ENCODE results near the gene PTPRK.

The PTPRK gene

GRCh38 chr6:128057541-128057940 is 462.9 kb downstream of the PTPRK start:
- H3K9me3 ChIP-seq (replicated peaks; ENCODE audit: low read length): no peaks in the 10 kb centered on the region
- H3K36me3 ChIP-seq (ENCODE audit: insufficient read depth, low read length): peaks cover 5% of the 10 kb centered on the region
- H3K4me3 ChIP-seq (ENCODE audit: low read length): no peak overlapping the region
- H3K4me1 ChIP-seq (ENCODE audit: control insufficient read depth, insufficient read depth, low read length): peaks cover 13% of the 10 kb centered on the region
- no peak overlapping the region for H3K4me2 ChIP-seq (ENCODE audit: low read length)
- H3K9ac ChIP-seq (ENCODE audit: low read depth, low read length): no peak overlapping the region
- H3K27me3 ChIP-seq (ENCODE audit: control insufficient read depth, insufficient read depth, low read length): no peaks in the 10 kb centered on the region

GRCh38 chr6:128053109-128053508 is 467.3 kb downstream of the PTPRK start:
- Histone ChIP-seq H3K9ac (ENCODE audit: low read depth, low read length) (no peak overlapping the region), H3K36me3 (ENCODE audit: insufficient read depth, low read length) (no peaks in the 10 kb centered on the region), H3K4me1 (ENCODE audit: control insufficient read depth, insufficient read depth, low read length) (peaks cover 10% of the 10 kb centered on the region), H3K9me3 (replicated peaks; ENCODE audit: low read length) (no peaks in the 10 kb centered on the region), H3K4me3 (ENCODE audit: low read length) (no peak overlapping the region), H3K4me2 (ENCODE audit: low read length) (no peak overlapping the region), H3K27me3 (ENCODE audit: control insufficient read depth, insufficient read depth, low read length) (no peaks in the 10 kb centered on the region)

GRCh38 chr6:128047989-128048388 is 472.4 kb downstream of the PTPRK start:
- Histone ChIP-seq H3K4me1 (ENCODE audit: control insufficient read depth, insufficient read depth, low read length) (no peaks in the 10 kb centered on the region), H3K9me3 (replicated peaks; ENCODE audit: low read length) (no peaks in the 10 kb centered on the region), H3K4me2 (ENCODE audit: low read length) (no peak overlapping the region), H3K4me3 (ENCODE audit: low read length) (no peak overlapping the region), H3K27me3 (ENCODE audit: control insufficient read depth, insufficient read depth, low read length) (no peaks in the 10 kb centered on the region), H3K9ac (ENCODE audit: low read depth, low read length) (no peak overlapping the region), H3K36me3 (ENCODE audit: insufficient read depth, low read length) (no peaks in the 10 kb centered on the region)

- H3K27me3 ChIP-seq (ENCODE audit: control insufficient read depth, insufficient read depth, low read length): no peaks in the 10 kb centered on the region
- no peaks in the 10 kb centered on the region for H3K36me3 ChIP-seq (ENCODE audit: insufficient read depth, low read length)
- no peaks in the 10 kb centered on the region for H3K4me1 ChIP-seq (ENCODE audit: control insufficient read depth, insufficient read depth, low read length)
- H3K9me3 ChIP-seq (replicated peaks; ENCODE audit: low read length): no peaks in the 10 kb centered on the region
- H3K4me2 ChIP-seq (ENCODE audit: low read length): no peak overlapping the region
- no peak overlapping the region for H3K4me3 ChIP-seq (ENCODE audit: low read length)
- no peak overlapping the region for H3K9ac ChIP-seq (ENCODE audit: low read depth, low read length)
Measured at GRCh38 chr6:128046033-128046432, 474.4 kb downstream of the PTPRK start.

- Histone ChIP-seq H3K9ac (ENCODE audit: low read depth, low read length) (no peak overlapping the region), H3K4me1 (ENCODE audit: control insufficient read depth, insufficient read depth, low read length) (no peaks in the 10 kb centered on the region), H3K27me3 (ENCODE audit: control insufficient read depth, insufficient read depth, low read length) (no peaks in the 10 kb centered on the region), H3K4me2 (ENCODE audit: low read length) (no peak overlapping the region), H3K4me3 (ENCODE audit: low read length) (no peak overlapping the region), H3K9me3 (replicated peaks; ENCODE audit: low read length) (no peaks in the 10 kb centered on the region), H3K36me3 (ENCODE audit: insufficient read depth, low read length) (no peaks in the 10 kb centered on the region)
Measured at GRCh38 chr6:128039543-128039942, 480.9 kb downstream of the PTPRK start.

GRCh38 chr6:128036808-128037570 is 483.4 kb downstream of the PTPRK start:
- H3K4me3 ChIP-seq (ENCODE audit: low read length): no peak overlapping the region
- H3K9me3 ChIP-seq (replicated peaks; ENCODE audit: low read length): no peaks in the 10 kb centered on the region
- no peak overlapping the region for H3K4me2 ChIP-seq (ENCODE audit: low read length)
- H3K27me3 ChIP-seq (ENCODE audit: control insufficient read depth, insufficient read depth, low read length): no peaks in the 10 kb centered on the region
- H3K9ac ChIP-seq (ENCODE audit: low read depth, low read length): no peak overlapping the region
- H3K4me1 ChIP-seq (ENCODE audit: control insufficient read depth, insufficient read depth, low read length): no peaks in the 10 kb centered on the region
- H3K36me3 ChIP-seq (ENCODE audit: insufficient read depth, low read length): no peaks in the 10 kb centered on the region

GRCh38 chr6:128033156-128033555 is 487.2 kb downstream of the PTPRK start:
- Histone ChIP-seq H3K4me2 (ENCODE audit: low read length) (no peak overlapping the region), H3K9me3 (replicated peaks; ENCODE audit: low read length) (no peaks in the 10 kb centered on the region), H3K27me3 (ENCODE audit: control insufficient read depth, insufficient read depth, low read length) (no peaks in the 10 kb centered on the region), H3K4me1 (ENCODE audit: control insufficient read depth, insufficient read depth, low read length) (no peaks in the 10 kb centered on the region), H3K9ac (ENCODE audit: low read depth, low read length) (no peak overlapping the region), H3K4me3 (ENCODE audit: low read length) (no peak overlapping the region), H3K36me3 (ENCODE audit: insufficient read depth, low read length) (no peaks in the 10 kb centered on the region)

DNA sequence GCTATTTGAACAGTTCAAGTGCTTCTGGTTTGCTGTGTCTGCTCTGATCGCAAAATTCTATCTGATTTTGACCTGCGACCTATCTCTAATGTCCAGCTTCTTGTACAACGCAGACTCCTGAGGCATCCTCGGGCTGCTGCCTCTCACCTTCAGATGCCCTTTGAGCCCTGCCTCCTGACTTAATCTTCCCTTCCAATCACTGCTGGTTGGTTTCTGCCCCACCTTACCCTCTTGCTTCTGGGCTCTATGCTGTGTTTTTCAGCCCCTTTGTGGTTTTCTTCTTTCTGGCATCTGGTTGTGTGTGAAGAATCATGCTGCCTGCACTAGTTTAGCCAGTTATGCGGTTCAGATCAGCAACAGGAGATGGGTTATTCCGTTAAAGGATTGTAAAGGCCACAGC is 488.4 kb downstream of the PTPRK start:
- no peaks in the 10 kb centered on the region for H3K9me3 ChIP-seq (replicated peaks; ENCODE audit: low read length)
- H3K27me3 ChIP-seq (ENCODE audit: control insufficient read depth, insufficient read depth, low read length): no peaks in the 10 kb centered on the region
- H3K4me1 ChIP-seq (ENCODE audit: control insufficient read depth, insufficient read depth, low read length): no peaks in the 10 kb centered on the region
- H3K4me3 ChIP-seq (ENCODE audit: low read length): no peak overlapping the region
- no peak overlapping the region for H3K9ac ChIP-seq (ENCODE audit: low read depth, low read length)
- no peaks in the 10 kb centered on the region for H3K36me3 ChIP-seq (ENCODE audit: insufficient read depth, low read length)
- no peak overlapping the region for H3K4me2 ChIP-seq (ENCODE audit: low read length)

DNA sequence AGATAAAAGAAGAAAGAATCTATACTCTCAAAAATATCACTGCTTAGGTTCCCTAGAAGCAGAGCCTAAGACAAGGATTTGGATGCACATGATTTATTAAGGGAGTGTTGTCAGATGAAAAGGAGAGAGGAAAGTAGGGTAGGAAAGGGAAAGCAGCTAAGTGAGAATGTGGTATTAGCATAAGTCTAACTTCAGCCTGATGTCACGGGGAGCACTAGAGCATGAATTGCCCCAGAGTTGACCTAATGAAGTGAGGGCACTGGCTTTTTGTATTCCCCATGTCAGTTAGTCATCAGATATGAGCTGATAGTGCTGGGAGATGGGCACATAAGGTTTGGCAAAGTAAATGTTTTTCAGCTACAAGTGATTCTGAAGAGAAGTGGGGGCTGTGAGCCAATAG is 490.6 kb downstream of the PTPRK start:
- no peak overlapping the region for H3K4me3 ChIP-seq (ENCODE audit: low read length)
- H3K9me3 ChIP-seq (replicated peaks; ENCODE audit: low read length): no peaks in the 10 kb centered on the region
- no peaks in the 10 kb centered on the region for H3K27me3 ChIP-seq (ENCODE audit: control insufficient read depth, insufficient read depth, low read length)
- H3K4me1 ChIP-seq (ENCODE audit: control insufficient read depth, insufficient read depth, low read length): no peaks in the 10 kb centered on the region
- H3K9ac ChIP-seq (ENCODE audit: low read depth, low read length): no peak overlapping the region
- H3K36me3 ChIP-seq (ENCODE audit: insufficient read depth, low read length): no peaks in the 10 kb centered on the region
- no peak overlapping the region for H3K4me2 ChIP-seq (ENCODE audit: low read length)

DNA sequence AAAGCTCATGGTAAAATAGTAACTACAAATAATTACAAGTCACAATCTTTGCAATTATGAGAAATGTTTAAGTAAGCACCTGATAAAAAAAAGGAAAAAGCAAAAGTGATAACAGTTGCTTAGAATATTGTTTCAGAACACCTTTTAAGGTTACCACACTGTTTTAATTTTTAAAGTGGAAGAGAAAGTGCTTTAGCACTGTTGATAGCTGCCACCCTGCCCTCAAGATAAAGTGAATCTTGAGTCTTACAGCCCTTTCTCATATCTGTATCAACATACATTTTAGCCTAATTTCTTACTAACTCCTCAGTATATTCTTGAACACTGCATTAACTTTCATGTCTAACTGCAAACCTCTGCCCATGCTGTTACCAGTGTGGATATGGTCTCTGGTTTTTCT is 492.2 kb downstream of the PTPRK start:
- no peak overlapping the region for H3K4me2 ChIP-seq (ENCODE audit: low read length)
- H3K27me3 ChIP-seq (ENCODE audit: control insufficient read depth, insufficient read depth, low read length): no peaks in the 10 kb centered on the region
- no peak overlapping the region for H3K4me3 ChIP-seq (ENCODE audit: low read length)
- H3K9ac ChIP-seq (ENCODE audit: low read depth, low read length): no peak overlapping the region
- H3K9me3 ChIP-seq (replicated peaks; ENCODE audit: low read length): no peaks in the 10 kb centered on the region
- no peaks in the 10 kb centered on the region for H3K4me1 ChIP-seq (ENCODE audit: control insufficient read depth, insufficient read depth, low read length)
- H3K36me3 ChIP-seq (ENCODE audit: insufficient read depth, low read length): no peaks in the 10 kb centered on the region

GRCh38 chr6:128025478-128025877 is 494.9 kb downstream of the PTPRK start:
- no peaks in the 10 kb centered on the region for H3K4me1 ChIP-seq (ENCODE audit: control insufficient read depth, insufficient read depth, low read length)
- no peak overlapping the region for H3K9ac ChIP-seq (ENCODE audit: low read depth, low read length)
- H3K27me3 ChIP-seq (ENCODE audit: control insufficient read depth, insufficient read depth, low read length): no peaks in the 10 kb centered on the region
- no peaks in the 10 kb centered on the region for H3K9me3 ChIP-seq (replicated peaks; ENCODE audit: low read length)
- no peaks in the 10 kb centered on the region for H3K36me3 ChIP-seq (ENCODE audit: insufficient read depth, low read length)
- no peak overlapping the region for H3K4me2 ChIP-seq (ENCODE audit: low read length)
- no peak overlapping the region for H3K4me3 ChIP-seq (ENCODE audit: low read length)

- Histone ChIP-seq H3K27me3 (ENCODE audit: control insufficient read depth, insufficient read depth, low read length) (no peaks in the 10 kb centered on the region), H3K9ac (ENCODE audit: low read depth, low read length) (no peak overlapping the region), H3K4me3 (ENCODE audit: low read length) (no peak overlapping the region), H3K4me1 (ENCODE audit: control insufficient read depth, insufficient read depth, low read length) (no peaks in the 10 kb centered on the region), H3K4me2 (ENCODE audit: low read length) (no peak overlapping the region), H3K9me3 (replicated peaks; ENCODE audit: low read length) (no peaks in the 10 kb centered on the region), H3K36me3 (ENCODE audit: insufficient read depth, low read length) (no peaks in the 10 kb centered on the region)
Measured at GRCh38 chr6:128024969-128025368, 495.4 kb downstream of the PTPRK start.
